HUES64 (cell line): ENCODE measurements around the gene RAB11FIP5.

Experiments used
- H3K27ac ChIP-seq: 2 replicates; pipeline ENCODE4 v1.7.0; 2013; ENCODE audit warnings: low read depth, low read length, inconsistent platforms
- H3K27me3 ChIP-seq: 2 replicates; pipeline ENCODE4 v1.6.1; 2013; ENCODE audit warnings: mild to moderate bottlenecking, low read length; ENCODE audit not compliant: insufficient read depth
- H3K36me3 ChIP-seq: 2 replicates; pipeline ENCODE4 v1.6.1; 2013; ENCODE audit warnings: mild to moderate bottlenecking, low read length; ENCODE audit not compliant: insufficient read depth
- H3K4me1 ChIP-seq: 2 replicates; pipeline ENCODE4 v1.6.1; 2013; ENCODE audit warnings: mild to moderate bottlenecking, low read length, moderate library complexity; ENCODE audit not compliant: insufficient read depth
- H3K4me3 ChIP-seq: 2 replicates; pipeline ENCODE4 v1.5.1; 2013; ENCODE audit warnings: mild to moderate bottlenecking, low read length, moderate library complexity
- H3K9ac ChIP-seq: 2 replicates; pipeline ENCODE4 v1.6.1; 2013; ENCODE audit warnings: mild to moderate bottlenecking, low read depth, low read length
- H3K9me3 ChIP-seq: 2 replicates; pipeline ENCODE4 v1.6.1; 2013; ENCODE audit warnings: low read depth, low read length; ENCODE audit not compliant: insufficient read depth
- WGBS: fragments of 150-250, 120-280 bp; methylation state at CpG from one replicate; pipeline ENCODE4 v1.1.7; 2013; ENCODE audit warnings: missing lambda C conversion rate; 5-methylcytosine and 5-hydroxymethylcytosine counted together

RAB11FIP5 gene

GRCh38 chr2:73074110-73075069, 38.4 kb downstream of the RAB11FIP5 start:
- H3K27me3 ChIP-seq = no peaks in the 10 kb centered on the region
- no peaks in the 10 kb centered on the region for H3K9me3 ChIP-seq
- no peak overlapping the region for H3K9ac ChIP-seq
- H3K4me3 ChIP-seq = no peak overlapping the region
- H3K4me1 ChIP-seq = peaks cover 11% of the 10 kb centered on the region; the same call in 1 of the 2 replicates
- H3K27ac ChIP-seq = no peak overlapping the region
- WGBS = 81% methylated on average over 13 of the region's 13 CpGs
- H3K36me3 ChIP-seq = no peaks in the 10 kb centered on the region

GRCh38 chr2:73072416-73072815, 40.3 kb downstream of the RAB11FIP5 start:
- no peak overlapping the region for H3K27ac ChIP-seq

GRCh38 chr2:73072129-73072395, 40.7 kb downstream of the RAB11FIP5 start:
- H3K36me3 ChIP-seq = no peaks in the 10 kb centered on the region
- H3K4me3 ChIP-seq = peak overlapping the region; percentile 85
- H3K9me3 ChIP-seq = no peaks in the 10 kb centered on the region
- H3K27ac ChIP-seq = no peak overlapping the region
- H3K27me3 ChIP-seq = no peaks in the 10 kb centered on the region
- peaks cover 18% of the 10 kb centered on the region; the same call in 1 of the 2 replicates for H3K4me1 ChIP-seq
- H3K9ac ChIP-seq = peak overlapping the region; percentile 88
- WGBS = 25% methylated on average over 11 of the region's 11 CpGs

More at GRCh38 chr2:73072416-73072815, 40.3 kb downstream of the RAB11FIP5 start:
- Histone ChIP-seq H3K36me3 (no peaks in the 10 kb centered on the region), H3K9ac (no peak overlapping the region), H3K27me3 (no peaks in the 10 kb centered on the region), H3K9me3 (no peaks in the 10 kb centered on the region), H3K4me3 (peak overlapping the region; percentile 85), H3K4me1 (peaks cover 18% of the 10 kb centered on the region; the same call in 1 of the 2 replicates)
- WGBS = 83% methylated on average over 1 of the region's 1 CpG

GRCh38 chr2:73071360-73072128, 41.2 kb downstream of the RAB11FIP5 start, which contains the start of gene SFXN5:
SFXN5 (minus strand) TSS chr2:73071712; CDS start chr2:73071705, 7 bp downstream.
- Histone ChIP-seq H3K36me3 (no peaks in the 10 kb centered on the region), H3K9me3 (no peaks in the 10 kb centered on the region), H3K9ac (peak within 1 kb of the TSS; percentile 88), H3K4me1 (peaks cover 18% of the 10 kb centered on the region; the same call in 1 of the 2 replicates), H3K27ac (peak within 1 kb of the TSS; percentile 90), H3K4me3 (peak within 1 kb of the TSS; percentile 85), H3K27me3 (no peaks in the 10 kb centered on the region)
- WGBS = 1% methylated on average over 67 of the region's 67 CpGs

GRCh38 chr2:73070643-73071359, 41.9 kb downstream of the RAB11FIP5 start:
- H3K9me3 ChIP-seq = no peaks in the 10 kb centered on the region
- H3K4me1 ChIP-seq = peaks cover 18% of the 10 kb centered on the region; the same call in 1 of the 2 replicates
- under 1% methylated on average over 83 of the region's 83 CpGs for WGBS
- peak overlapping the region; percentile 85 for H3K4me3 ChIP-seq
- H3K27me3 ChIP-seq = no peaks in the 10 kb centered on the region
- no peaks in the 10 kb centered on the region for H3K36me3 ChIP-seq
- H3K9ac ChIP-seq = peak overlapping the region; percentile 88
- peak overlapping the region; percentile 90 for H3K27ac ChIP-seq

GRCh38 chr2:73069855-73070642, 42.7 kb downstream of the RAB11FIP5 start:
- Histone ChIP-seq H3K27me3 (no peaks in the 10 kb centered on the region), H3K4me3 (peak overlapping the region; percentile 85), H3K4me1 (peaks cover 18% of the 10 kb centered on the region; the same call in 1 of the 2 replicates), H3K27ac (peak overlapping the region; percentile 22; the same call in 1 of the 2 replicates), H3K9ac (peak overlapping the region; percentile 88), H3K36me3 (no peaks in the 10 kb centered on the region), H3K9me3 (no peaks in the 10 kb centered on the region)
- WGBS = 6% methylated on average over 28 of the region's 29 CpGs

- Histone ChIP-seq H3K27me3 (no peaks in the 10 kb centered on the region), H3K9me3 (no peaks in the 10 kb centered on the region), H3K9ac (no peak overlapping the region), H3K4me1 (peaks cover 24% of the 10 kb centered on the region), H3K27ac (no peak overlapping the region), H3K36me3 (no peaks in the 10 kb centered on the region), H3K4me3 (peak overlapping the region; percentile 85)
- WGBS = 84% methylated on average over 7 of the region's 7 CpGs
Observed at GRCh38 chr2:73069041-73069854, 43.5 kb downstream of the RAB11FIP5 start.

- Histone ChIP-seq H3K27me3 (no peaks in the 10 kb centered on the region), H3K27ac (no peak overlapping the region), H3K4me1 (peaks cover 34% of the 10 kb centered on the region), H3K36me3 (no peaks in the 10 kb centered on the region), H3K9ac (no peak overlapping the region), H3K4me3 (no peak overlapping the region), H3K9me3 (no peaks in the 10 kb centered on the region)
- WGBS = 94% methylated on average over 2 of the region's 2 CpGs
Observed at GRCh38 chr2:73068147-73068546, 44.6 kb downstream of the RAB11FIP5 start.

- Histone ChIP-seq H3K4me3 (no peak overlapping the region), H3K9me3 (no peaks in the 10 kb centered on the region), H3K27ac (no peak overlapping the region), H3K9ac (no peak overlapping the region), H3K4me1 (peaks cover 37% of the 10 kb centered on the region), H3K27me3 (no peaks in the 10 kb centered on the region), H3K36me3 (no peaks in the 10 kb centered on the region)
- WGBS = 97% methylated on average over 2 of the region's 2 CpGs
Observed at GRCh38 chr2:73067043-73067442, 45.7 kb downstream of the RAB11FIP5 start.
